HepG2 (cell line): Measurements from ENCODE around the gene MEIS1. TPM values are rescaled to one million over a fixed set of nuclear protein-coding genes. Genes with fewer than 3 reads are reported as not detected.

Source experiments
- ATAC-seq: fragments of 200-7000 bp; cut with Tn5 transposase; 3 replicates; pipeline ENCODE4 v1.9.1; 2020; ENCODE audit warnings: mild to moderate bottlenecking, moderate library complexity
- BruUV-seq: library from RNA; stranded (reverse); fragments of 400-500 nt; replicated peaks from 2 replicates; lab custom pipeline; 2021; lab: Mats Ljungman, UMichigan
- CTCF ChIA-PET: fragments of 300-600 bp; formaldehyde crosslinking; extraction: SDS; loops from one replicate; lab custom pipeline; 2021; ENCODE audit warnings: low total read pairs, inconsistent platforms, low intra/inter-chr PET ratio; lab: Yijun Ruan, JAX
- POLR2A ChIA-PET: fragments of 350-600 bp; sonication (Branson Sonifier 250); formaldehyde crosslinking; loops from one replicate; lab custom pipeline; 2020; ENCODE audit warnings: antibody characterized with exemption, inconsistent platforms; lab: Yijun Ruan, JAX
- DNase-seq: peaks from one replicate; pipeline ENCODE4 v3.0.0-alpha.2; 2015; ENCODE audit warnings: low spot score
- FAIRE-seq: peaks from 3 replicates; lab custom pipeline; 2011; peaks lifted over from hg19 to GRCh38; lab: Jason Lieb, UNC
- H2AFZ ChIP-seq: one replicate; pipeline ENCODE4 v1.6.1; 2011; ENCODE audit warnings: low read length, inconsistent platforms
- H3K27ac ChIP-seq: fragments of 300-600 bp; 3 replicates; pipeline ENCODE4 v1.8.0; 2011; ENCODE audit warnings: mixed run types, mild to moderate bottlenecking, mixed read lengths, low read length, inconsistent platforms; ENCODE audit not compliant: insufficient read depth; ENCODE audit errors: extremely low read length
- H3K27me3 ChIP-seq, 2 experiments: fragments of 200-600 bp in 1 of 2; 2 replicates in 1 of 2; 3 replicates in 1 of 2; pipeline versions ENCODE4 v1.6.0 to v1.8.0; 2011; ENCODE audit warnings: low read length in 2 of 2, mild to moderate bottlenecking in 2 of 2, moderate library complexity in 2 of 2, inconsistent platforms in 1 of 2; ENCODE audit not compliant: insufficient read depth in 2 of 2, control insufficient read depth in 1 of 2
- H3K36me3 ChIP-seq, 2 experiments: fragments of 200-600 bp in 1 of 2; replicated peaks in 1 of 2; 2 replicates in 1 of 2; 3 replicates in 1 of 2; pipeline versions ENCODE4 v1.5.1 to v1.8.0; 2011; ENCODE audit warnings: low read length in 2 of 2, inconsistent platforms in 1 of 2; ENCODE audit not compliant: insufficient read depth in 2 of 2, control insufficient read depth in 1 of 2
- H3K4me1 ChIP-seq: 2 replicates; pipeline ENCODE4 v1.5.1; 2012; ENCODE audit warnings: low read length, inconsistent platforms; ENCODE audit not compliant: insufficient read depth
- H3K4me2 ChIP-seq: 2 replicates; pipeline ENCODE4 v1.6.0; 2011; ENCODE audit warnings: low read depth, low read length, inconsistent platforms
- H3K4me3 ChIP-seq, 3 experiments: fragments of 200-600 bp in 1 of 3; sonication (generic), shearing (Covaris generic) in 1 of 3; replicated peaks in 1 of 3; 2 replicates each; pipeline ENCODE4 v1.5.1; 2011 to 2016; ENCODE audit warnings: low read length in 3 of 3, inconsistent platforms in 2 of 3, low read depth in 2 of 3, mild to moderate bottlenecking in 2 of 3, control low read depth in 1 of 3, mixed read lengths in 1 of 3; ENCODE audit not compliant: insufficient read depth in 1 of 3
- H3K79me2 ChIP-seq: one replicate; pipeline ENCODE4 v1.6.1; 2011; ENCODE audit warnings: low read length, inconsistent platforms; ENCODE audit not compliant: insufficient read depth
- H3K9ac ChIP-seq: 2 replicates; pipeline ENCODE4 v1.6.0; 2011; ENCODE audit warnings: mild to moderate bottlenecking, low read depth, low read length, inconsistent platforms; ENCODE audit not compliant: insufficient read depth
- H3K9me3 ChIP-seq: 2 replicates; pipeline ENCODE4 v1.5.1; 2012; ENCODE audit warnings: mild to moderate bottlenecking, low read length
- H4K20me1 ChIP-seq: 2 replicates; pipeline ENCODE4 v1.6.0; 2011; ENCODE audit warnings: inconsistent platforms, mild to moderate bottlenecking, low read length, moderate library complexity; ENCODE audit not compliant: insufficient read depth
- ATF5 ChIP-seq: sonication (generic); formaldehyde crosslinking; IDR thresholded peaks from 2 replicates; pipeline ENCODE4 v1.4.0; 2020; ENCODE audit warnings: mild to moderate bottlenecking, low read depth, missing genetic modification reagents
- CSRNP2 ChIP-seq: sonication (generic); formaldehyde crosslinking; conservative IDR thresholded peaks from 2 replicates; pipeline ENCODE4 v1.8.0; 2022; ENCODE audit warnings: low read depth, missing genetic modification reagents
- JARID2 ChIP-seq: sonication (generic); formaldehyde crosslinking; IDR thresholded peaks from 2 replicates; pipeline ENCODE4 v1.8.1; 2023; ENCODE audit warnings: missing genetic modification reagents, inconsistent platforms; ENCODE audit not compliant: insufficient replicate concordance
- KLF6 ChIP-seq: IDR thresholded peaks from 2 replicates; pipeline ENCODE4 v1.8.0; 2016; ENCODE audit warnings: missing biosample characterization, missing genetic modification reagents
- MYNN ChIP-seq: sonication (generic); formaldehyde crosslinking; IDR thresholded peaks from 2 replicates; pipeline ENCODE4 v1.4.0; 2020; ENCODE audit warnings: mild to moderate bottlenecking, low read depth, missing genetic modification reagents
- MYPOP ChIP-seq: sonication (generic); formaldehyde crosslinking; IDR thresholded peaks from 2 replicates; pipeline ENCODE4 v1.8.1; 2023; ENCODE audit warnings: mild to moderate bottlenecking, moderate library complexity, missing genetic modification reagents
- NCOA5 ChIP-seq: sonication (generic); formaldehyde crosslinking; IDR thresholded peaks from 2 replicates; pipeline ENCODE4 v1.4.0; 2020; ENCODE audit warnings: missing genetic modification reagents
- RARG ChIP-seq: sonication (generic); formaldehyde crosslinking; IDR thresholded peaks from 2 replicates; pipeline ENCODE4 v1.4.0; 2020; ENCODE audit warnings: low read depth, mild to moderate bottlenecking, missing genetic modification reagents
- SALL1 ChIP-seq: sonication (generic); formaldehyde crosslinking; IDR thresholded peaks from 2 replicates; pipeline ENCODE4 v1.8.0; 2022; ENCODE audit warnings: mild to moderate bottlenecking, missing genetic modification reagents
- TAF15 ChIP-seq: fragments of 200-400 bp; formaldehyde crosslinking; IDR thresholded peaks from one replicate; pipeline ENCODE4 v1.6.1; 2018; ENCODE audit warnings: mild to moderate bottlenecking, low read depth, low read length; ENCODE audit not compliant: poor library complexity, severe bottlenecking
- ZNF101 ChIP-seq: sonication (generic); formaldehyde crosslinking; IDR thresholded peaks from 2 replicates; pipeline ENCODE4 v1.4.0; 2020; ENCODE audit warnings: mild to moderate bottlenecking, low read depth, missing genetic modification reagents, borderline replicate concordance
- ZNF253 ChIP-seq: sonication (generic); formaldehyde crosslinking; IDR thresholded peaks from 2 replicates; pipeline ENCODE4 v1.8.0; 2022; ENCODE audit warnings: mild to moderate bottlenecking, missing genetic modification reagents, borderline replicate concordance
- ZNF503 ChIP-seq: sonication (generic); formaldehyde crosslinking; IDR thresholded peaks from 2 replicates; pipeline ENCODE4 v1.4.0; 2020; ENCODE audit warnings: missing genetic modification reagents
- ZXDC ChIP-seq: sonication (generic); formaldehyde crosslinking; IDR thresholded peaks from 2 replicates; pipeline ENCODE4 v1.5.0; 2020; ENCODE audit warnings: mild to moderate bottlenecking, missing genetic modification reagents
- WGBS: methylation state at CpG from one replicate; pipeline ENCODE4 v1.1.6; 2017; ENCODE audit warnings: low lambda C conversion rate; 5-methylcytosine and 5-hydroxymethylcytosine counted together
- in situ Hi-C: cut with HindIII; loops from 2 replicates; pipeline ENCODE4 v1.10.0; 2017; ENCODE audit warnings: low pct_unique_long_range_greater_than_20kb; ENCODE audit not compliant: extremely low pct_ligation_motif_present
- intact Hi-C: fragments of 100-400 bp; cut with micrococcal nuclease; formaldehyde crosslinking; loops from one replicate; pipeline ENCODE4 v1.10.0; 2022; ENCODE audit not compliant: unreplicated experiment
- polyA plus RNA-seq, 8 experiments: library from polyadenylated mRNA; depleted of rRNA in 3 of 8; stranded (reverse) in 7 of 8; unstranded in 1 of 8; fragments of >200 nt; fragmentation: Illumina TruSeq in 4 of 8; extraction: Trizol in 4 of 8; gene quantifications; 2 replicates each; pipeline versions ENCODE4 v1.2.1 to v1.2.3, GENCODE V29; 2011 to 2016; ENCODE audit warnings: low read depth in 4 of 8, missing spikeins in 1 of 8, mixed read lengths in 1 of 8; ENCODE audit not compliant: insufficient read depth in 1 of 8
- total RNA-seq, 5 experiments: library from RNA; depleted of rRNA; stranded (reverse); fragments of >200 nt; fragmentation: Illumina TruSeq; extraction: Trizol; gene quantifications; 2 replicates each; pipeline ENCODE4 v1.2.3, GENCODE V29; 2016; ENCODE audit warnings: low read depth in 1 of 5

The MEIS1 gene
- total and polyA plus RNA-seq, 2 of the 13 experiments (the other 11 are each of a cell fraction or from before 2014, with no cell fraction given), result 3.8 to 6.0 TPM

- TF ChIP-seq RARG (CRISPR knock-in tag), result no peak
- no peak for TF ChIP-seq KLF6
- no peak for TF ChIP-seq TAF15
- TF ChIP-seq SALL1, result no peak
- TF ChIP-seq ZNF253, result no peak
These were observed 72.8 kb downstream of the MEIS1 start (continued) for GRCh38 chr2:66507673-66508201.

- DNase-seq (no peak), ATAC-seq (no peak), FAIRE-seq (no peak)
- Histone ChIP-seq H4K20me1 (no peaks in the 10 kb centered on the region), H3K27ac (no peak overlapping the region), H3K79me2 (no peaks in the 10 kb centered on the region), H3K27me3 (no peaks in the 10 kb centered on the region), H3K4me2 (no peak overlapping the region), H2AFZ (no peak overlapping the region), H3K4me3 (no peak overlapping the region), H3K4me1 (no peaks in the 10 kb centered on the region), H3K9ac (no peak overlapping the region), H3K36me3 (no peaks in the 10 kb centered on the region), H3K9me3 (no peaks in the 10 kb centered on the region)
- ChIA-PET CTCF (no interaction called here), POLR2A (no interaction called here)
- 70% methylated on average over 17 of the region's 17 CpGs for WGBS
- in situ Hi-C loops (no loop called here), intact Hi-C loops (no loop called here)
- BruUV-seq, result no TSS peak
- TF ChIP-seq ATF5 (CRISPR knock-in tag) (no peak), ZNF503 (CRISPR knock-in tag) (no peak), CSRNP2 (CRISPR knock-in tag) (no peak), MYNN (CRISPR knock-in tag) (no peak), ZXDC (CRISPR knock-in tag) (no peak), JARID2 (CRISPR knock-in tag) (no peak), NCOA5 (CRISPR knock-in tag) (no peak), MYPOP (CRISPR knock-in tag) (no peak), ZNF101 (CRISPR knock-in tag) (no peak)
These were observed 73.7 kb downstream of the MEIS1 start for GRCh38 chr2:66508484-66509071.
